HCT116 (cell line): ENCODE data around the gene SEMA5B. TPM values are rescaled to one million over a fixed set of nuclear protein-coding genes. Genes with fewer than 3 reads are reported as not detected.

Experiments used
- ATAC-seq: fragments of 200-7000 bp; cut with Tn5 transposase; 2 replicates; pipeline ENCODE4 v1.9.1; 2020; ENCODE audit warnings: mild to moderate bottlenecking, moderate library complexity
- BruUV-seq: library from RNA; stranded (reverse); fragments of 400-500 nt; replicated peaks from 2 replicates; lab custom pipeline; 2021; lab: Mats Ljungman, UMichigan
- CTCF ChIA-PET: fragments of 300-600 bp; sonication (Branson Sonifier 250); formaldehyde crosslinking; loops from one replicate; lab custom pipeline; 2021; ENCODE audit warnings: antibody characterized with exemption; lab: Charles Lee
- POLR2A ChIA-PET: fragments of 300-600, 350-600 bp; sonication (Branson Sonifier 250); formaldehyde crosslinking; loops from one replicate; lab custom pipeline; 2021; ENCODE audit warnings: antibody characterized with exemption; lab: Charles Lee
- RAD21 ChIA-PET, 2 experiments: fragments of 300-600 bp; sonication (Branson Sonifier 250); formaldehyde crosslinking; loops; one replicate each; lab custom pipeline; 2023; ENCODE audit warnings: low total read pairs in 2 of 2; ENCODE audit not compliant: uncharacterized antibody in 2 of 2, unreplicated experiment in 2 of 2, low non-redundant PET in 1 of 2; lab: Charles Lee
- DNase-seq: peaks from one replicate; pipeline ENCODE4 v3.0.0-alpha.2; 2010; ENCODE audit warnings: low read depth, low spot score
- H2AFZ ChIP-seq: fragments of 200-600 bp; shearing (Covaris generic), sonication (generic); 2 replicates; pipeline ENCODE4 v1.6.1; 2017; ENCODE audit warnings: low read depth, mixed run types, mixed read lengths, antibody characterized with exemption, low read length; ENCODE audit not compliant: poor library complexity, severe bottlenecking
- H3K27ac ChIP-seq: 2 replicates; pipeline ENCODE4 v1.5.1; 2012; ENCODE audit warnings: low read depth, low read length
- H3K27me3 ChIP-seq: fragments of 200-600 bp; sonication (generic); 2 replicates; pipeline ENCODE4 v1.6.1; 2016; ENCODE audit warnings: mixed run types, low read length, mixed read lengths; ENCODE audit not compliant: insufficient read depth
- H3K36me3 ChIP-seq, 2 experiments: fragments of 200-500 bp in 1 of 2; fragments of 200-600 bp in 1 of 2; sonication (Bioruptor generic) in 1 of 2; sonication (generic) in 1 of 2; 2 replicates each; pipeline versions ENCODE4 v1.5.1 to v1.6.1; 2014 to 2016; ENCODE audit warnings: low read length in 2 of 2, inconsistent platforms in 1 of 2, mixed read lengths in 1 of 2, mixed run types in 1 of 2; ENCODE audit not compliant: insufficient read depth in 2 of 2, control insufficient read depth in 1 of 2
- H3K4me1 ChIP-seq, 2 experiments: fragments of 200-600 bp in 1 of 2; sonication (generic) in 1 of 2; 2 replicates each; pipeline versions ENCODE4 v1.5.1 to v1.6.1; 2012 to 2017; ENCODE audit warnings: low read length in 2 of 2, inconsistent platforms in 1 of 2, mild to moderate bottlenecking in 1 of 2, mixed read lengths in 1 of 2, mixed run types in 1 of 2, moderate library complexity in 1 of 2; ENCODE audit not compliant: insufficient read depth in 2 of 2, control insufficient read depth in 1 of 2
- H3K4me2 ChIP-seq: fragments of 200-600 bp; sonication (generic); 2 replicates; pipeline ENCODE4 v1.6.1; 2017; ENCODE audit warnings: mixed run types, low read length, mixed read lengths
- H3K4me3 ChIP-seq, 2 experiments: fragments of 200-600 bp in 1 of 2; sonication (generic) in 1 of 2; replicated peaks in 1 of 2; 2 replicates each; pipeline ENCODE4 v1.5.1; 2011 to 2016; ENCODE audit warnings: low read length in 2 of 2, control low read depth in 1 of 2, low read depth in 1 of 2, mild to moderate bottlenecking in 1 of 2, mixed read lengths in 1 of 2, mixed run types in 1 of 2
- H3K79me2 ChIP-seq: fragments of 200-600 bp; sonication (generic); 2 replicates; pipeline ENCODE4 v1.6.1; 2017; ENCODE audit warnings: mild to moderate bottlenecking, mixed run types, low read length, moderate library complexity, mixed read lengths; ENCODE audit not compliant: insufficient read depth
- H3K9ac ChIP-seq: fragments of 200-600 bp; sonication (generic); 2 replicates; pipeline ENCODE4 v1.6.1; 2016; ENCODE audit warnings: low read length, mixed read lengths
- H3K9me2 ChIP-seq: fragments of 200-600 bp; sonication (generic), shearing (Covaris generic); 2 replicates; pipeline ENCODE4 v1.6.1; 2017; ENCODE audit warnings: mixed run types, mild to moderate bottlenecking, moderate library complexity; ENCODE audit not compliant: insufficient read depth
- H3K9me3 ChIP-seq, 2 experiments: fragments of 200-500 bp in 1 of 2; fragments of 200-600 bp in 1 of 2; sonication (Bioruptor generic) in 1 of 2; sonication (generic) in 1 of 2; 2 replicates each; pipeline ENCODE4 v1.6.1; 2014 to 2017; ENCODE audit warnings: low read length in 2 of 2, mixed read lengths in 2 of 2, inconsistent platforms in 1 of 2, low read depth in 1 of 2, mild to moderate bottlenecking in 1 of 2, mixed run types in 1 of 2, moderate library complexity in 1 of 2; ENCODE audit not compliant: control insufficient read depth in 1 of 2, insufficient read depth in 1 of 2
- H4K20me1 ChIP-seq: fragments of 200-600 bp; sonication (generic), shearing (Covaris generic); 2 replicates; pipeline ENCODE4 v1.6.1; 2017; ENCODE audit warnings: mixed run types, mild to moderate bottlenecking, moderate library complexity; ENCODE audit not compliant: insufficient read depth
- EZH2 ChIP-seq: fragments of 200-600 bp; sonication (generic); IDR thresholded peaks from 2 replicates; pipeline ENCODE4 v1.6.1; 2017; ENCODE audit warnings: antibody characterized with exemption, mixed run types
- EZH2phosphoT487 ChIP-seq: fragments of 200-600 bp; IDR thresholded peaks from 2 replicates; pipeline ENCODE4 v1.6.1; 2018; ENCODE audit warnings: antibody characterized with exemption, borderline replicate concordance
- FOSL1 ChIP-seq: IDR thresholded peaks from 2 replicates; pipeline ENCODE4 v1.6.1; 2012; ENCODE audit warnings: low read depth
- JUND ChIP-seq: IDR thresholded peaks from 2 replicates; pipeline ENCODE4 v1.6.1; 2012
- MAX ChIP-seq: IDR thresholded peaks from 2 replicates; pipeline ENCODE4 v1.6.1; 2012
- POLR2A ChIP-seq: IDR thresholded peaks from 2 replicates; pipeline ENCODE4 v1.7.0; 2011; ENCODE audit warnings: borderline replicate concordance; ENCODE audit not compliant: insufficient read depth, insufficient read length; ENCODE audit errors: extremely low read depth
- RAD21 ChIP-seq: IDR thresholded peaks from 2 replicates; pipeline ENCODE4 v1.6.1; 2012; ENCODE audit warnings: low read depth, mild to moderate bottlenecking
- REST ChIP-seq: IDR thresholded peaks from 2 replicates; pipeline ENCODE4 v1.6.1; 2012; ENCODE audit warnings: low read depth
- SRF ChIP-seq: IDR thresholded peaks from 2 replicates; pipeline ENCODE4 v1.6.1; 2012; ENCODE audit warnings: low read depth
- TCF7L2 ChIP-seq: IDR thresholded peaks from 2 replicates; pipeline ENCODE4 v1.7.0; 2011; ENCODE audit warnings: borderline replicate concordance, inconsistent platforms; ENCODE audit not compliant: insufficient read depth, insufficient read length; ENCODE audit errors: extremely low read depth
- intact Hi-C: fragments of 100-400 bp; cut with micrococcal nuclease; formaldehyde crosslinking; loops from 2 replicates; pipeline ENCODE4 v1.10.0; 2022
- total RNA-seq: library from RNA; stranded (reverse); gene quantifications from one replicate; pipeline ENCODE4 v1.2.1, GENCODE V29; 2021; ENCODE audit not compliant: unreplicated experiment
- TF ChIP-seq, protein P1 (sequence below): IDR thresholded peaks from 2 replicates; pipeline ENCODE4 v1.6.1; 2012
- TF ChIP-seq, protein P2 (sequence below), 3 experiments: fragments of 200-600 bp in 1 of 3; sonication (generic) in 1 of 3; IDR thresholded peaks in 2 of 3; conservative IDR thresholded peaks in 1 of 3; 2 replicates each; pipeline ENCODE4 v1.5.1; 2012 to 2017; ENCODE audit warnings: low read depth in 2 of 3, low read length in 2 of 3, antibody characterized with exemption in 1 of 3, borderline replicate concordance in 1 of 3, control low read depth in 1 of 3, mild to moderate bottlenecking in 1 of 3, mixed read lengths in 1 of 3, mixed run types in 1 of 3, moderate library complexity in 1 of 3; ENCODE audit not compliant: insufficient read depth in 1 of 3

The SEMA5B gene
- total RNA-seq, 1 experiment from 2014 or later = 0.15 TPM

GRCh38 chr3:122952520-122952919 is 75.0 kb downstream of the SEMA5B start:
- H3K79me2 ChIP-seq = no peaks in the 10 kb centered on the region
- TF ChIP-seq EZH2phosphoT487 (no peak), JUND (peak; percentile 51), MAX (no peak), RAD21 (0 out of 2 replicates have a peak, but pooled peaks have one; percentile 4), REST (no peak), SRF (no peak), EZH2 (no peak), TCF7L2 (no peak), FOSL1 (peak; percentile 33; the same call in 1 of the 2 replicates), POLR2A (no peak)
- TF ChIP-seq, protein P1, sequence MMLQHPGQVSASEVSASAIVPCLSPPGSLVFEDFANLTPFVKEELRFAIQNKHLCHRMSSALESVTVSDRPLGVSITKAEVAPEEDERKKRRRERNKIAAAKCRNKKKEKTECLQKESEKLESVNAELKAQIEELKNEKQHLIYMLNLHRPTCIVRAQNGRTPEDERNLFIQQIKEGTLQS = no peak
- TF ChIP-seq, protein P2, sequence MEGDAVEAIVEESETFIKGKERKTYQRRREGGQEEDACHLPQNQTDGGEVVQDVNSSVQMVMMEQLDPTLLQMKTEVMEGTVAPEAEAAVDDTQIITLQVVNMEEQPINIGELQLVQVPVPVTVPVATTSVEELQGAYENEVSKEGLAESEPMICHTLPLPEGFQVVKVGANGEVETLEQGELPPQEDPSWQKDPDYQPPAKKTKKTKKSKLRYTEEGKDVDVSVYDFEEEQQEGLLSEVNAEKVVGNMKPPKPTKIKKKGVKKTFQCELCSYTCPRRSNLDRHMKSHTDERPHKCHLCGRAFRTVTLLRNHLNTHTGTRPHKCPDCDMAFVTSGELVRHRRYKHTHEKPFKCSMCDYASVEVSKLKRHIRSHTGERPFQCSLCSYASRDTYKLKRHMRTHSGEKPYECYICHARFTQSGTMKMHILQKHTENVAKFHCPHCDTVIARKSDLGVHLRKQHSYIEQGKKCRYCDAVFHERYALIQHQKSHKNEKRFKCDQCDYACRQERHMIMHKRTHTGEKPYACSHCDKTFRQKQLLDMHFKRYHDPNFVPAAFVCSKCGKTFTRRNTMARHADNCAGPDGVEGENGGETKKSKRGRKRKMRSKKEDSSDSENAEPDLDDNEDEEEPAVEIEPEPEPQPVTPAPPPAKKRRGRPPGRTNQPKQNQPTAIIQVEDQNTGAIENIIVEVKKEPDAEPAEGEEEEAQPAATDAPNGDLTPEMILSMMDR (IDR thresholded peaks at IDR 0.05 in 2 of 3, conservative IDR thresholded peaks at IDR 0.05 in 1 of 3; ENCODE audit: borderline replicate concordance in 1 of 3, insufficient read depth in 1 of 3, low read depth in 2 of 3, low read length in 2 of 3) = peak in 2 of 3 experiments; percentile 5 to 12; a peak in 1 of 6 replicates
- TF ChIP-seq, all 23 proteins: peak for 4
- intact Hi-C loops = no loop called here
- DNase-seq (no peak), ATAC-seq (peak; percentile 75)
- H3K9me3 ChIP-seq = no peaks in the 10 kb centered on the region
- no peak overlapping the region for H3K4me3 ChIP-seq
- no peaks in the 10 kb centered on the region for H4K20me1 ChIP-seq
- H3K9me2 ChIP-seq = no peaks in the 10 kb centered on the region
- H3K4me2 ChIP-seq = peak overlapping the region; percentile 12; the same call in 1 of the 2 replicates
- H3K9ac ChIP-seq = no peak overlapping the region
- CTCF ChIA-PET = no interaction called here
- RAD21 ChIA-PET = no interaction called here
- H3K27ac ChIP-seq = no peak overlapping the region
- no peaks in the 10 kb centered on the region for H3K27me3 ChIP-seq
- peaks cover 2 to 9% of the 10 kb centered on the region in 2 experiments; a peak in 3 of 4 replicates for H3K4me1 ChIP-seq
- no TSS peak for BruUV-seq
- no peaks in the 10 kb centered on the region for H3K36me3 ChIP-seq
- no peak overlapping the region for H2AFZ ChIP-seq
- POLR2A ChIA-PET = no interaction called here
